Retinal pigment epithelial cell (primary cell): ENCODE results near the gene PDSS1.

Source experiments
- DNase-seq: peaks from one replicate; pipeline ENCODE4 v3.0.0-alpha.2; 2010; ENCODE audit warnings: low read depth
- H3K4me3 ChIP-seq: 2 replicates; pipeline ENCODE4 v1.5.1; 2011; ENCODE audit warnings: mild to moderate bottlenecking, low read length, control low read depth, moderate library complexity
- TF ChIP-seq, protein P1 (sequence below): conservative IDR thresholded peaks from 2 replicates; pipeline ENCODE4 v1.5.1; 2011; ENCODE audit warnings: low read depth, low read length, control low read depth, inconsistent platforms

The PDSS1 gene

DNA sequence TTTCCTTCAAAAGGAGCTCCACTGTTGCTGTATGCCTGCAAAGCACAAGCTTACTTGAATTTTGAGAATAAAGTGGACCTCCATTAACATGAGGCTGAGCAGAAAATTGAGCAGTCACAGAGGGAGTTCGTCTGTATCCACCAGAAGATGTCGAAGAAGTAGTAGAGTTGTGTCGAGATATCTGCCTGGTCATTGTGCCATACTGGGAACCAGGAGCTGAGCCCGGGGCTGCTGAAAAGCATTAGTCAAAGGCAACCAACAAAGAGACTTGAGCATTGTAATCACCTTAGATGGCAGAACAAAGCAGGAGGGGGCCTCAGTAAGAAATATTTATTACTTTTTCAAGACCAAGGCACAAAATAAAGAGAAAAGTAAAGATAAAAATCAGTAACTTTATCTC is 61.5 kb downstream of the PDSS1 start:
- DNase-seq: no peak
- no peak overlapping the region for H3K4me3 ChIP-seq
- TF ChIP-seq, protein P1, sequence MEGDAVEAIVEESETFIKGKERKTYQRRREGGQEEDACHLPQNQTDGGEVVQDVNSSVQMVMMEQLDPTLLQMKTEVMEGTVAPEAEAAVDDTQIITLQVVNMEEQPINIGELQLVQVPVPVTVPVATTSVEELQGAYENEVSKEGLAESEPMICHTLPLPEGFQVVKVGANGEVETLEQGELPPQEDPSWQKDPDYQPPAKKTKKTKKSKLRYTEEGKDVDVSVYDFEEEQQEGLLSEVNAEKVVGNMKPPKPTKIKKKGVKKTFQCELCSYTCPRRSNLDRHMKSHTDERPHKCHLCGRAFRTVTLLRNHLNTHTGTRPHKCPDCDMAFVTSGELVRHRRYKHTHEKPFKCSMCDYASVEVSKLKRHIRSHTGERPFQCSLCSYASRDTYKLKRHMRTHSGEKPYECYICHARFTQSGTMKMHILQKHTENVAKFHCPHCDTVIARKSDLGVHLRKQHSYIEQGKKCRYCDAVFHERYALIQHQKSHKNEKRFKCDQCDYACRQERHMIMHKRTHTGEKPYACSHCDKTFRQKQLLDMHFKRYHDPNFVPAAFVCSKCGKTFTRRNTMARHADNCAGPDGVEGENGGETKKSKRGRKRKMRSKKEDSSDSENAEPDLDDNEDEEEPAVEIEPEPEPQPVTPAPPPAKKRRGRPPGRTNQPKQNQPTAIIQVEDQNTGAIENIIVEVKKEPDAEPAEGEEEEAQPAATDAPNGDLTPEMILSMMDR: no peak

DNA sequence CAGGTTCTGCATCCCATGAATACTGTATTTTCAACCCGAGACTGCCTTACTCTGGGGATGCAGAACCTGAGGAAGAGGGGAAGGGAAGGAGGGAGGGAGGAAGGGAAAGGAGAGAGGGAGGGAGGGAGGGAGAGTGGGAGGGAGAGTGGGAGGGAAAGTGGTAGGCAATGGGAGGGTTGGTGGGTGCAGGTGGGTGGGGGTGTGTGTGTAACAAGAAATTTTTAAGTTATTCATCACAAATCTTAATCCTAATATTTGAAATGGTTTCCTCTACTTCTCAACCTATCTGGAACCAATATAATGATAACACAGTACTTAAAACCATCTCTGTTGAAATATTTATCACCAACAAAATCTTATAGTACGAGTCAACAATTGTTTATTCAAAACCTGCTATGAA is 68.0 kb downstream of the PDSS1 start:
- no peak for DNase-seq
- H3K4me3 ChIP-seq: no peak overlapping the region
- TF ChIP-seq, protein P1: no peak

DNA sequence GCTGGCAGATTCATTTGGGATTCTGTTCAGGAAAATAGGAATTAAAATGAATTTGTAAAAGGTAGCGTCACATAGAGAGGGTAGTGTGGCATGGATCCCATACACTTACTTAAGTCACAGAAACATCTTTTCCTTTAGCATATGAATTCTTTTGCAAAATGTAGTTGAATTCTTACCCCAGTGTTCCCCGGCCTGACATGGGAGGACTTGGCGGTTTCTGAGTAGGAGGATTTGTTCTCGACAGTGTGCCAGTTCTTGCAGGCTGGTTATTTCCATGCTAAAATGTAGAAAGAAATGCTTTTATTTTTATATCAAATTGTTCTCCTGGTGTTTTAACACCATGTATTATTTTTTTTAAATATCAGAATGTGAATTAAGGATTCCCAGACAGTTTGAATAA is 72.6 kb downstream of the PDSS1 start:
- H3K4me3 ChIP-seq: no peak overlapping the region
- TF ChIP-seq, protein P1: no peak
- no peak for DNase-seq

DNA sequence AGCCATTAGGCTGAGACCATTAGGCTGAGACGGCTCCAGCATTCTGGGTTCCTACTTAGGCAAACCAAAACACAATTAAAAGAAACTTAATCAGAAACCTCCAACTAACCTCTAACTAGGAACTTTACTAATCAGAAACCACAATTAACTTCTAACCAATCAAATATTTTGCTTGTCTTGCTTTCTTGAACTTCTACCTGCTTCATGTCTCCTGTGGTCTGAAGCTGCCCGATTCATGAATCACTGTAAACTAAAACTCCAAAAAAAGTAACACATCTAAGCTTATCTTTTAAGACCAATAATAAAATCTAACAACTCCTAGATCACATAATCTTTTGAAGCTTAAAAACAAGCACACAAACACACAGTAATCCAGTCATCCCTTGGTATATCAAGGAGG is 76.1 kb downstream of the PDSS1 start:
- TF ChIP-seq, protein P1: no peak
- DNase-seq: no peak
- H3K4me3 ChIP-seq: no peak overlapping the region

DNA sequence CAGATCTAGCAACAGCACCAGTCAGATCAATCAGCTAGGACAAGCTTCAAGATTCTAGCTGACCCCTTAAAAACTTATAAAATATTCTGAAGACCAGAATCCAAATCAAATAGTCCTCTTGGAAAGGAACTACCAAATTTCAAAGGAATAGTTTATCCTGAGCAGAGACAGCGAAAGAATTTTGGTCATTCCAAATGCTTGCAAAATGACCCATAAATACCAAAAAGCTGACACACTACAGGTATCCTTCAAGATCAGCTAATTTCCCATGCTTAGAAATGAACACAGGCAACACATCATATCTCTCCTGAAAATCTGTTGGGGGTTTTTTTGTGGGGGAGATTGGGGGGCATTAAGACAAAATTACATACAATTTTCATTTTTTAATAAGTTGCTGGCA is 78.8 kb downstream of the PDSS1 start:
- no peak for DNase-seq
- H3K4me3 ChIP-seq: no peak overlapping the region
- TF ChIP-seq, protein P1: no peak

DNA sequence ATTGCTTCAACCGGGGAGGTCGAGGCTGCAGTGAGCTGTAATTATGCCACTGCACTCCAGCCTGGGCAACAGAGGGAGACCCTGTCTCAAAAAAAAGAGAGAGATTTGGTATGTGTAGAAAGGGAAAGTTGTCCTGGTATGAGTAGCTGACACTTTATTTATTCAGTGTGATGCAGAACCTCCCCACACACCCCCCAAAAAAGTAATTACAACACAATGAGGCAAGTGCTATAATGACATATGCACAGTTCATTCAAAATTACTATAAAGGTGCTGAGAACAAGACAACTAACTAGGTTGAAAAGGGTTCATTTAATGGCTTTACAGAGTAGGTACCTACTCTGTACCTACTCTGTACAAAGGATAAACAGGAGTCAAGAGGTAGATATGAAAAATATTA is 80.2 kb downstream of the PDSS1 start:
- no peak for DNase-seq
- TF ChIP-seq, protein P1: no peak
- no peak overlapping the region for H3K4me3 ChIP-seq

DNA sequence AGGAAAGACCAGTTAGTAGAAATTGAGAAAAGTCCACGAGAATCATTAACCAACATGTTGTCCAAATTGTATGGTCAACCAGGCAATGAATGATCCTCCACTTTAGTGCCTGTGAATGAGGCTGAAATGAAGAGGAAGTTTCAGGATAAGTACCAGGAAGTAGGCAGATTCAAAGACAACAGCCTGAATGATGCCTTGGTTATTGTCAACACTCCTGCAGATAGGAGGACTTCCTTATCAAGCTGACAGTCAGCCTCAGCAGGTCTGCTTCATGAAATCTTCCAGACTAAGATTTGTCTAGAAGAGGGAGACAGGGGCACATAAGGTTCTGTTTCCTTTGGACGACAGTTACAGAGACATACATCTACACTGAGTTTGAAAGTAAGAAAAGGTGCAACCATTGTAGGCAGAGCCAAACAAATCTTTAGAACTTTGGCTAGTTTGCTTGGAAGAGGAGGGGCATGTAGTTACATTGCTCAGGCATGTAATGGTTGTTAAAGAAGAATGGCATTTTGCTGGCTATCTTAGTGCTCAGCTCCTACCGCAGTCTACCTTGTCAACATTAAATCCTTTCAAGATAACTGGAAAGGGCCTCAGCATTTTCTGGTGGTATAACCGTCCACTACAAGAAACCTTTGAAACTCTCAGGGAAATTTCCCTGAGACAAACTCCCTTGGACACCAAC is 81.8 kb downstream of the PDSS1 start:
- TF ChIP-seq, protein P1: no peak
- H3K4me3 ChIP-seq: no peak overlapping the region
- no peak for DNase-seq
